Activated CD4-positive, alpha-beta T cell treated with anti-CD3 and anti-CD28 coated beads for 36 hours (primary cell): Measurements from ENCODE around the gene C1QTNF3. TPM values are rescaled to one million over a fixed set of nuclear protein-coding genes. Genes with fewer than 3 reads are reported as not detected.
"Not testable (repeated sequence)": the region's sequence is repeated elsewhere in the genome, so short reads cannot be mapped to it uniquely, and the experiment has no call there.

Experiments
- ATAC-seq: fragments of 200-7000 bp; cut with Tn5 transposase; one replicate; pipeline ENCODE4 v1.10.0; 2021; ENCODE audit warnings: mild to moderate bottlenecking, moderate library complexity
- CTCF ChIA-PET: fragments of 350-600 bp; sonication (Branson Sonifier 250); formaldehyde crosslinking; loops from one replicate; lab custom pipeline; 2021; ENCODE audit warnings: antibody characterized with exemption; lab: Charles Lee
- POLR2A ChIA-PET: fragments of 350-600 bp; sonication (Branson Sonifier 250); formaldehyde crosslinking; loops from one replicate; lab custom pipeline; 2021; ENCODE audit warnings: antibody characterized with exemption, inconsistent platforms; lab: Charles Lee
- DNase-seq: peaks from one replicate; pipeline ENCODE4 v3.0.0-alpha.2; 2020
- H3K27ac Mint-ChIP-seq: one replicate; pipeline ENCODE4 v1.8.0; 2021; ENCODE audit warnings: mixed read lengths
- H3K27me3 Mint-ChIP-seq: one replicate; pipeline ENCODE4 v1.8.0; 2021; ENCODE audit warnings: mixed read lengths
- H3K36me3 Mint-ChIP-seq: one replicate; pipeline ENCODE4 v1.8.0; 2021; ENCODE audit warnings: low read depth, mixed read lengths
- H3K4me1 Mint-ChIP-seq: one replicate; pipeline ENCODE4 v1.8.0; 2021; ENCODE audit warnings: mixed read lengths
- H3K4me3 Mint-ChIP-seq: one replicate; pipeline ENCODE4 v1.8.0; 2021; ENCODE audit warnings: mild to moderate bottlenecking, moderate library complexity, mixed read lengths
- H3K9me3 Mint-ChIP-seq: one replicate; pipeline ENCODE4 v1.8.0; 2021; ENCODE audit warnings: low read depth, mixed read lengths
- intact Hi-C, 2 experiments: fragments of 100-400 bp; cut with DNase I in 1 of 2; cut with micrococcal nuclease in 1 of 2; formaldehyde crosslinking; loops; one replicate each; pipeline versions ENCODE4 v1.14.2 to v1.15.1; 2022 to 2024; cut with DNase I, micrococcal nuclease
- total RNA-seq, 2 experiments: library from RNA; stranded (reverse); gene quantifications; one replicate each; pipeline ENCODE4 v1.2.3, GENCODE V29; 2021

C1QTNF3 gene
- total RNA-seq, 2 experiments from 2014 or later = 1.5 to 2.4 TPM

- ChIA-PET POLR2A (no interaction called here), CTCF (interaction anchor here (0.9 to 1.0 kb wide), 2 partner anchors 17 to 66 kb away, joined by 3 to 4 read pairs; no protein-coding TSS in a partner anchor)
- intact Hi-C loops = no loop called here
- H3K36me3 Mint-ChIP-seq = peaks cover 4% of the 10 kb centered on the region
- H3K4me1 Mint-ChIP-seq = no peaks in the 10 kb centered on the region
- no peak for ATAC-seq
- no peak overlapping the region for H3K4me3 Mint-ChIP-seq
- H3K27ac Mint-ChIP-seq = no peak overlapping the region
- no peaks in the 10 kb centered on the region for H3K27me3 Mint-ChIP-seq
- DNase-seq = no peak
- no peaks in the 10 kb centered on the region for H3K9me3 Mint-ChIP-seq
These were observed 7.3 kb downstream of the C1QTNF3 start for GRCh38 chr5:34035756-34036155.

GRCh38 chr5:34034534-34035327 is 8.3 kb downstream of the C1QTNF3 start:
- H3K36me3 Mint-ChIP-seq = peaks cover 4% of the 10 kb centered on the region
- POLR2A ChIA-PET = no interaction called here

GRCh38 chr5:34031966-34032365 is 11.0 kb downstream of the C1QTNF3 start:
- H3K4me1 Mint-ChIP-seq = no peaks in the 10 kb centered on the region
- DNase-seq (no peak), ATAC-seq (no peak)
- POLR2A ChIA-PET = no interaction called here
- CTCF ChIA-PET = no interaction called here
- intact Hi-C loops = no loop called here
- H3K27ac Mint-ChIP-seq = no peak overlapping the region
- no peak overlapping the region for H3K4me3 Mint-ChIP-seq
- no peaks in the 10 kb centered on the region for H3K27me3 Mint-ChIP-seq
- H3K9me3 Mint-ChIP-seq = no peaks in the 10 kb centered on the region
- peaks cover 7% of the 10 kb centered on the region for H3K36me3 Mint-ChIP-seq

More at GRCh38 chr5:34034534-34035327, 8.3 kb downstream of the C1QTNF3 start:
- no peaks in the 10 kb centered on the region for H3K9me3 Mint-ChIP-seq
- CTCF ChIA-PET = interaction anchor here (0.9 kb wide), 1 partner anchor 18 kb away, joined by 3 read pairs; no protein-coding TSS in a partner anchor
- H3K27me3 Mint-ChIP-seq = no peaks in the 10 kb centered on the region
- no peak overlapping the region for H3K27ac Mint-ChIP-seq
- intact Hi-C loops = no loop called here
- H3K4me3 Mint-ChIP-seq = no peak overlapping the region
- DNase-seq (no peak), ATAC-seq (no peak)
- no peaks in the 10 kb centered on the region for H3K4me1 Mint-ChIP-seq

- DNase-seq (no peak), ATAC-seq (no peak)
- Mint-ChIP-seq H3K9me3 (no peaks in the 10 kb centered on the region), H3K4me3 (no peak overlapping the region), H3K27me3 (no peaks in the 10 kb centered on the region), H3K36me3 (peaks cover 7% of the 10 kb centered on the region), H3K4me1 (no peaks in the 10 kb centered on the region), H3K27ac (no peak overlapping the region)
- ChIA-PET POLR2A (no interaction called here), CTCF (no interaction called here)
- intact Hi-C loops = no loop called here
These were observed 11.9 kb downstream of the C1QTNF3 start for GRCh38 chr5:34031117-34031516.

- H3K27ac Mint-ChIP-seq, CTCF ChIA-PET, POLR2A ChIA-PET, H3K9me3 Mint-ChIP-seq, H3K4me1 Mint-ChIP-seq, ATAC-seq, H3K4me3 Mint-ChIP-seq, intact Hi-C loops, DNase-seq, H3K36me3 Mint-ChIP-seq, H3K27me3 Mint-ChIP-seq: not testable (repeated sequence)
These were observed 12.4 kb downstream of the C1QTNF3 start for GRCh38 chr5:34030585-34030984.

- Mint-ChIP-seq H3K27me3 (no peaks in the 10 kb centered on the region), H3K9me3 (no peaks in the 10 kb centered on the region), H3K27ac (no peak overlapping the region), H3K4me1 (no peaks in the 10 kb centered on the region), H3K4me3 (no peak overlapping the region), H3K36me3 (peaks cover 7% of the 10 kb centered on the region)
- intact Hi-C loops = no loop called here
- POLR2A ChIA-PET = no interaction called here
- no peak for ATAC-seq
- no peak for DNase-seq
- CTCF ChIA-PET = no interaction called here
These were observed 13.0 kb downstream of the C1QTNF3 start for GRCh38 chr5:34030048-34030447.

- ATAC-seq (no peak), DNase-seq (no peak)
- H3K9me3 Mint-ChIP-seq = no peaks in the 10 kb centered on the region
- H3K4me1 Mint-ChIP-seq = no peaks in the 10 kb centered on the region
- intact Hi-C loops = no loop called here
- H3K27ac Mint-ChIP-seq = no peak overlapping the region
- no peaks in the 10 kb centered on the region for H3K27me3 Mint-ChIP-seq
- ChIA-PET POLR2A (no interaction called here), CTCF (interaction anchor here (1.2 kb wide), 1 partner anchor 30 kb away, joined by 3 read pairs; no protein-coding TSS in a partner anchor)
- no peak overlapping the region for H3K4me3 Mint-ChIP-seq
- H3K36me3 Mint-ChIP-seq = peaks cover 4% of the 10 kb centered on the region
These were observed 14.7 kb downstream of the C1QTNF3 start for GRCh38 chr5:34028349-34028748.

GRCh38 chr5:34026089-34026761 is 16.8 kb downstream of the C1QTNF3 start:
- ChIA-PET POLR2A (no interaction called here), CTCF (no interaction called here)

GRCh38 chr5:34022121-34022705 is 20.8 kb downstream of the C1QTNF3 start:
- peaks cover 13% of the 10 kb centered on the region for H3K36me3 Mint-ChIP-seq
- H3K4me3 Mint-ChIP-seq = no peak overlapping the region
- ChIA-PET POLR2A (interaction anchor here (1.2 kb wide), 1 partner anchor 14 kb away, joined by 3 read pairs; the partner anchor contains the start of gene AMACR), CTCF (interaction anchor here (1.6 kb wide), 1 partner anchor 14 kb away, joined by 4 read pairs; the partner anchor contains the start of gene AMACR)
- peak overlapping the region; percentile 87 for H3K27ac Mint-ChIP-seq
- H3K4me1 Mint-ChIP-seq = peaks cover 20% of the 10 kb centered on the region
- peak; percentile 97 for ATAC-seq
- intact Hi-C loops = no loop called here
- no peaks in the 10 kb centered on the region for H3K27me3 Mint-ChIP-seq
- DNase-seq = peak; percentile 72
- H3K9me3 Mint-ChIP-seq = no peaks in the 10 kb centered on the region

More at GRCh38 chr5:34026089-34026761, 16.8 kb downstream of the C1QTNF3 start:
- ATAC-seq (no peak), DNase-seq (no peak)
- peaks cover 16% of the 10 kb centered on the region for H3K4me1 Mint-ChIP-seq
- intact Hi-C loops = no loop called here
- no peaks in the 10 kb centered on the region for H3K9me3 Mint-ChIP-seq
- H3K27ac Mint-ChIP-seq = no peak overlapping the region
- H3K27me3 Mint-ChIP-seq = no peaks in the 10 kb centered on the region
- H3K4me3 Mint-ChIP-seq = no peak overlapping the region
- H3K36me3 Mint-ChIP-seq = peaks cover 13% of the 10 kb centered on the region

- ChIA-PET CTCF (interaction anchor here (1.6 kb wide), 1 partner anchor 13 kb away, joined by 4 read pairs; the partner anchor contains the start of gene AMACR), POLR2A (no interaction called here)
- no peaks in the 10 kb centered on the region for H3K27me3 Mint-ChIP-seq
- intact Hi-C loops = no loop called here
- peaks cover 20% of the 10 kb centered on the region for H3K4me1 Mint-ChIP-seq
- no peak for DNase-seq
- H3K36me3 Mint-ChIP-seq = peaks cover 13% of the 10 kb centered on the region
- no peaks in the 10 kb centered on the region for H3K9me3 Mint-ChIP-seq
- ATAC-seq = no peak
- peak overlapping the region; percentile 36 for H3K4me3 Mint-ChIP-seq
- peak overlapping the region; percentile 87 for H3K27ac Mint-ChIP-seq
These were observed 21.7 kb downstream of the C1QTNF3 start for GRCh38 chr5:34021334-34021733.

- Mint-ChIP-seq H3K27ac (no peak overlapping the region), H3K27me3 (no peaks in the 10 kb centered on the region), H3K36me3 (peaks cover 15% of the 10 kb centered on the region), H3K4me1 (peaks cover 23% of the 10 kb centered on the region), H3K9me3 (no peaks in the 10 kb centered on the region), H3K4me3 (no peak overlapping the region)
- intact Hi-C loops = no loop called here
- CTCF ChIA-PET = interaction anchor here (1.6 kb wide), 1 partner anchor 13 kb away, joined by 4 read pairs; the partner anchor contains the start of gene AMACR
- DNase-seq (no peak), ATAC-seq (no peak)
- POLR2A ChIA-PET = no interaction called here
These were observed 22.3 kb downstream of the C1QTNF3 start for GRCh38 chr5:34020726-34021125.
